GM12864 (cell line): ENCODE results near the gene MIAT.

ENCODE experiments used
- DNase-seq: peaks from one replicate; pipeline ENCODE4 v3.0.0-alpha.2; 2011; ENCODE audit warnings: low read depth
- H3K4me3 ChIP-seq: 2 replicates; pipeline ENCODE4 v1.5.1; 2011; ENCODE audit warnings: mild to moderate bottlenecking, low read depth, low read length, control low read depth
- CTCF ChIP-seq: IDR thresholded peaks from 2 replicates; pipeline ENCODE4 v1.5.1; 2011; ENCODE audit warnings: low read depth, mild to moderate bottlenecking, moderate library complexity, low read length, control low read depth, inconsistent platforms; ENCODE audit errors: missing control alignments

Gene MIAT

DNA sequence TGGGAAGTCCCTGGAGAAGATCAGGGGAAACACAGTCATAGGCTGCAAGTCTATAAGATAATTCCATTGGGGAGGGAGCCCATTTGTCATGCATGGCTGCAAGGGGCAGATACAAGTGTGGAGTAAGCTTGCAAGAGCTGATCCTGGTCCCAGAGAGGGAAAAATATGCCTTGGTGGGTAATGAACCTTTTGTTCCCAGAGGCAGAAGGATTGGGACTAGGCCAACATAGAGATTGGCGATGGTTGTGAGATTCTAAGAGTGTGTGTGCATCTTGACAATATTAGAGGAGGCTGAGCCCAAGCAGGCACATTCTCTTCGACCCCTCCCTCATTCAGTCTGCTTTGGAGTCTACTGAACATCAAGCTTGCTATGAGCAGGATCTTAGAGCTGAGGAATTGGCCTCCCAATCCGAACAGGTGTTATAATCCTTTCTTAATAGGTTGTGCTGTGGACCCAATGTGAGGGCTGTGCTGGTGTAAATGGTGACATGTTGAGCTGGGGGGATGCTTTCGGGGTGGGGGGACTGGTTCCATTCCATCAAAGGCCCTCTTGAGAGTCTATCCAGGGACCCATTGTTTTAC lies 18.4 kb downstream of the MIAT start:
- DNase-seq = no peak
- TF ChIP-seq CTCF = no peak
- H3K4me3 ChIP-seq = no peak overlapping the region

DNA sequence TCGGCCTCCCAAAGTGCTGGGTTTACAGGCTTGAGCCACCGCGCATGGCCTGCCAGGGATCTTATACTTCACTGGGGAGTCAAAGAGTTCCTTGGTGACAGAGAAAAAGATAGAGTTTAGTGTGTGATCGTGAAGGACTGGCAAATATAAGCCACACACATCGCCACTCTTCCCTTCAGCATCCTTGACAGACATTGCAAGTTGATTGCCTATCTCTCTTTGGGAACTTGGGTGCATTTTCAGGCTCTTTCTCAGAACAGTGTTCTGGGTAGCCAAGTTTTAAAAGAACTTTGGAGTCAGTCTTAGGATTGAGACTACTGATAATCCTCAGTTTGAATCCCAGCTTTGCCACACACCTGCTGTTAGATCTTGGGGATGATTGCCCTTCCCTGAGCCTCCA lies 19.8 kb downstream of the MIAT start:
- TF ChIP-seq CTCF = no peak
- no peak overlapping the region for H3K4me3 ChIP-seq
- no peak for DNase-seq

GRCh38 chr22:26679003-26679629 lies 21.7 kb downstream of the MIAT start:
- peak; percentile 97 for TF ChIP-seq CTCF
- no peak overlapping the region for H3K4me3 ChIP-seq
- DNase-seq = no peak

GRCh38 chr22:26680485-26680884 lies 23.1 kb downstream of the MIAT start:
- DNase-seq = no peak
- H3K4me3 ChIP-seq = no peak overlapping the region
- TF ChIP-seq CTCF = no peak

DNA sequence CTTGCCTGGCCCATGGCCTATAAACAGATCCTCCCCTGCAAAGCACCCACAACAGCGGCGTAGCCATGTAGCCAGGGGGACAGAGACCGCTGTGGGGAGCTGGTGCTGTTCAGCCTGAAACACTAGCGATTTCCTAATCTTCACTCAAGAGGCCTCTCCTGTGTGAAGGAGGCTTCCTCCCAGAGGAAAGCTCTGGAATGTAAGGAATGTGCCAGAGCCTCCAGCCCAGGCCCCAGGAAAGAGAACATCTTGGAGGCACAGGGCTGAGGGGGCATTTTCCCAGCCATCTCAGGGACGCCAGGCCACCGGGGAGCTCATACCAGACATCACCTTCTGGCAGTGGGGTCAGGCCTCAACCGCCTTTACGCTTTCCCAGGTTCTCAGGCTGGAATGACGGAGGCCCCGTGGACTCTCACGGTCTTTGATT lies 24.0 kb downstream of the MIAT start:
- TF ChIP-seq CTCF = no peak
- H3K4me3 ChIP-seq = no peak overlapping the region
- no peak for DNase-seq

DNA sequence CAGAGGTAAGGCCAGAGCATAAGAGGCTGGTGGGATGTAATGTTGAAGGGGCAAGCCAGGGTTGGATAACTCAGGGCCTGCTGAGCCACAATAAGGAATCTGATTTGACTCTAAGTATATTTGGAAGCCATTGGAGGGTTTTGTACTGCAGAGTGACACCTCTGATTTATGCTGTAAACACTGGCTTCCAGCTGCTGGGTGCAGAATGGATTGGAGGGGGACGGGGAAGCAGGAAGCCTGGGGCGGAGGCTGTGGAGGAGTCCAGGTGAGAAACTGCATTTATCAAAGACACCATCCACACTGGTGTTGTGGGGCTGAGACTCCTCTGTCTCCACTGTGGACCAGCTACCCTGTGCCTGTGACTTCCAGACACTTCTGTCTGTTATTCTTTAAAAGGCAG lies 26.8 kb downstream of the MIAT start:
- TF ChIP-seq CTCF = no peak

GRCh38 chr22:26685601-26686000 lies 28.2 kb downstream of the MIAT start:
- no peak for TF ChIP-seq CTCF
- no peak for DNase-seq
- no peak overlapping the region for H3K4me3 ChIP-seq

More for the DNA sequence above, 26.8 kb downstream of the MIAT start:
- no peak overlapping the region for H3K4me3 ChIP-seq
- DNase-seq = no peak
